ENCODE measurements around the gene DEFB124.

The DEFB124 gene

GRCh38 chr20:31415653-31416052 lies 59.3 kb downstream of the DEFB124 start:
- DNase-seq: no peak
